Measurements from ENCODE around the gene SELPLG. TPM values are rescaled to one million over a fixed set of nuclear protein-coding genes. Genes with fewer than 3 reads are reported as not detected.
"Not testable (repeated sequence)": the region's sequence is repeated elsewhere in the genome, so short reads cannot be mapped to it uniquely, and the experiment has no call there.

Gene SELPLG
- total RNA-seq, 1 donor from 2014 or later = 1.6 TPM

DNA sequence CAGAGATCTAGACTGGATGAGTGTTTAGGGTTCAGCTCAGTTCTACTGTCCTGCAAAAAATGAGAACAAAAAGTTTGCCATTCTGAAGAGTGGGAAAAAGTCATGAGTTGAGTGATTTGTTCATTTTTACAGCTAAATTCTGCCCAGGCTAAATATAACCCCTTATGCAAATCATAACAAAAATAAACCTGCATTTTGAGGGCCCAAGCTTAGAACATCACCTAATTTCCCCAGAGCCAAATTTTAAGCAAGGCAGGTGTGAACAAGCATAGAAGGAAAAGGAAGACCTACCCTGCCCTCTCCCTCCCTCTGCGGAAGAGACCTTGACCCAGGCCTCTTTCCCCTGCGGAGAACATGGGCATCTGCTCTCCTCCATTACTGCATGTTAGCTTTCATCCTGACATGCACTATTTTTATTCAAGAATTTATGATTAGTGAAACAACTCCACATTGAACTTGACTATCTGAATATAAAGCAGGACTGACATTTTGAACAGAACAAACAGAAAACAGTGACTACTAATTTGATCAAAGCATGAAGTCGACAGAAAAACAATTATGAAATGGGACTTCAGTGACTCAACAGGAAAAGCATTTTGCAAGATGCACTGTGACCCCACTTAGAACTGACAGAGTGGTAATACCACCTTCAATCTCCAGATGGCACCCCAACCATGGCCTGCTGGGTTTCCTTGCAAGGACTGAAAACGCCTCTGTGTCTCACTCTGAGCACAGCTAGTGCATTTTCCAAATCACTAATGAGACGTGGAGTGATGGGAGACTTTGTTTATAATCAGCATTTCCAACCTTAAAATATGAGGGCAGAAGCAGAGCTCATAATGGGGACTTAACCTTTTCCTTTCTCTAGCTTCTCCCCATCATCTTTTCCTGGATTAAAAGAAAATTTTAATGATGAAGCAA is 30.9 kb upstream of the SELPLG start:
- no peaks in the 10 kb centered on the region for H3K9me3 Mint-ChIP-seq (ENCODE audit: unreplicated experiment)
- H3K36me3 Mint-ChIP-seq (ENCODE audit: low read depth, unreplicated experiment) = peaks cover 14% of the 10 kb centered on the region
- peak overlapping the region; percentile 35 for H3K4me3 Mint-ChIP-seq (ENCODE audit: unreplicated experiment)
- H3K27me3 Mint-ChIP-seq (ENCODE audit: unreplicated experiment) = peaks cover 3% of the 10 kb centered on the region
- TF ChIP-seq, protein P1, sequence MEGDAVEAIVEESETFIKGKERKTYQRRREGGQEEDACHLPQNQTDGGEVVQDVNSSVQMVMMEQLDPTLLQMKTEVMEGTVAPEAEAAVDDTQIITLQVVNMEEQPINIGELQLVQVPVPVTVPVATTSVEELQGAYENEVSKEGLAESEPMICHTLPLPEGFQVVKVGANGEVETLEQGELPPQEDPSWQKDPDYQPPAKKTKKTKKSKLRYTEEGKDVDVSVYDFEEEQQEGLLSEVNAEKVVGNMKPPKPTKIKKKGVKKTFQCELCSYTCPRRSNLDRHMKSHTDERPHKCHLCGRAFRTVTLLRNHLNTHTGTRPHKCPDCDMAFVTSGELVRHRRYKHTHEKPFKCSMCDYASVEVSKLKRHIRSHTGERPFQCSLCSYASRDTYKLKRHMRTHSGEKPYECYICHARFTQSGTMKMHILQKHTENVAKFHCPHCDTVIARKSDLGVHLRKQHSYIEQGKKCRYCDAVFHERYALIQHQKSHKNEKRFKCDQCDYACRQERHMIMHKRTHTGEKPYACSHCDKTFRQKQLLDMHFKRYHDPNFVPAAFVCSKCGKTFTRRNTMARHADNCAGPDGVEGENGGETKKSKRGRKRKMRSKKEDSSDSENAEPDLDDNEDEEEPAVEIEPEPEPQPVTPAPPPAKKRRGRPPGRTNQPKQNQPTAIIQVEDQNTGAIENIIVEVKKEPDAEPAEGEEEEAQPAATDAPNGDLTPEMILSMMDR (IDR thresholded peaks at IDR 0.05; ENCODE audit: unreplicated experiment) = peak; percentile 81
- peaks cover 34% of the 10 kb centered on the region for H3K4me1 Mint-ChIP-seq (ENCODE audit: unreplicated experiment)
- peak overlapping the region; percentile 82 for H3K27ac Mint-ChIP-seq (ENCODE audit: unreplicated experiment)
- DNase-seq (ENCODE audit: low spot score) = peak; percentile 89

DNA sequence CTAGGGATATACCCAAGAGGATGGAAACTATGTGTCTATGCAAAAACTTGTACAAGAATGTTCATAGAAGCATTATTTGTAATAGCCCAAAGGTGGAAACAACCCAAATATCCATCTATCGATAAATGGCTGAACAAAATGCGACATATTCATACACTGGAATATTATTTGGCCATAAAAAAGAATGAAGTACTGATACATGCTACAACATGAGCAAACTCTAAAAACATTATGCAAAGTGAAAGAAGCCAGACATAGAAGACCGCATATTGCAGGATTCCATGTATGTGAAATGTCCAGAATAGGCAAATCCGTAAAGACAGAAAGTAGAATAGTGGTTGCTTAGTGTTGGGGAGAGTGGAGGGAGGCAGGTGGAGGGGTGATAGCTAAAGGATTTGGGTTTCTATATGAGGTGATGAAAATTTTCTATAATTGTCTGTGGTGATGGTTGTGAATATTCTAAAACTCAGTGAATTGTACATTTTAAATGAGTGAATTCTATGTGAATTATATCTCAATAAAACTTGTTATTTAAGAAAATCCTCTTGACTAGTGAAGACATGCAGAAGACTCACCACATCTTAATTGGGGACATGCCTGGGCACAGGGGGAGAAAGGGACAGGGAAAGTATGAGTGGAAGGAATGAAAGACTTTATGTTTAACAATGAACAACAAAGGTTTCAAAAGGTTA is 29.8 kb upstream of the SELPLG start:
- no peak for DNase-seq (ENCODE audit: low spot score)
- H3K36me3 Mint-ChIP-seq (ENCODE audit: low read depth, unreplicated experiment) = peaks cover 23% of the 10 kb centered on the region
- TF ChIP-seq, protein P1 (IDR thresholded peaks at IDR 0.05; ENCODE audit: unreplicated experiment) = no peak
- H3K27me3 Mint-ChIP-seq (ENCODE audit: unreplicated experiment) = peaks cover 3% of the 10 kb centered on the region
- H3K4me1 Mint-ChIP-seq (ENCODE audit: unreplicated experiment) = peaks cover 29% of the 10 kb centered on the region
- no peaks in the 10 kb centered on the region for H3K9me3 Mint-ChIP-seq (ENCODE audit: unreplicated experiment)
- H3K4me3 Mint-ChIP-seq (ENCODE audit: unreplicated experiment) = no peak overlapping the region
- H3K27ac Mint-ChIP-seq (ENCODE audit: unreplicated experiment) = no peak overlapping the region

DNA sequence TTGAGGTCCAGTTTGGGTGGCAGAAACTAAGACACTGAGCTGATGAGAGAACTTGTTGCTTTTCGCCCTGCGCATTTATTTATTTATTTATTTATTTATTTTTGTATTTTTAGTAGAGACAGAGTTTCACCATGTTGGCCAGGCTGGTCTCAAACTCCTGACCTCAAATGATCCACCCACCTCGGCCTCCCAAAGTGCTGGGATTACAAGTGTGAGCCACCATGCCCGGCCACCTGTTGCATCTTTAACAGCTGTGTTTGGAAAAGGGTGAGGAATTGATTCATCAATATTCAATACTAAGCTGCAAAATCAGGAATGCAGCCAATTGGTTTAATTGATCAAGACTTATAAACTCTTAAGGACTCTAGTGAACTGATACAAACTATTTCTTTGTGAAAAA is 24.4 kb upstream of the SELPLG start:
- H3K4me1 Mint-ChIP-seq (ENCODE audit: unreplicated experiment); H3K9me3 Mint-ChIP-seq (ENCODE audit: unreplicated experiment); DNase-seq (ENCODE audit: low spot score); H3K27me3 Mint-ChIP-seq (ENCODE audit: unreplicated experiment); H3K4me3 Mint-ChIP-seq (ENCODE audit: unreplicated experiment); H3K27ac Mint-ChIP-seq (ENCODE audit: unreplicated experiment): not testable (repeated sequence)
- H3K36me3 Mint-ChIP-seq (ENCODE audit: low read depth, unreplicated experiment) = peaks cover 34% of the 10 kb centered on the region

DNA sequence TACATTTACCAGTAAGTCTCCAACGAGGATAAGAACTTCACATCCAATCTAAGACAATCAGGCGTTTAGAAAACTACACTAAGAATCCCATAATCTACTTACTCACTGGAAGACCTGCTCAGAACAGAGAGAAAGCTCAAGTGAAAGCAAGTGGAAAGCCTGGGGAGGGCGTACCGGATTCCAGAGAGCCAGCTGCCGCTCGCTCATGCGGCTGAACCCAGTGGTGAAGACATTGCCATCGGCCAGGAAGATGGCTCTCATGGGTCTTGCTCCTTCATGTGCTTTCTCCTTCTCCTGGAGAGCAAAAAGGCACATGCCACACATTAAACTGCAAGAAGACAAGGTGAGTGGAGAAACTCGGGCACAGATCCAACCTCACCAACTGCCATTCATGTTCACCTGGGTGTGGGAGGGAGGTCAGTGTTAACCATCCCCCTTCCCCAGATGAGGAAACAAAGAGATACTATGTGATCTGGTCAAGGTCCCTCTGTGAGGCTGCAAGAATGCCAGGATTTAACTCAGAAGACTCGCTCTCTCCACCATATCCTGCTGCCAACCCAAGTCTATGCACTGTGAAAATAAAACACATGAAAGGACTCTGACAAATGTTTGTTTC is 23.5 kb upstream of the SELPLG start:
- Mint-ChIP-seq H3K27me3 (ENCODE audit: unreplicated experiment) (peaks cover 5% of the 10 kb centered on the region), H3K36me3 (ENCODE audit: low read depth, unreplicated experiment) (peaks cover 36% of the 10 kb centered on the region), H3K27ac (ENCODE audit: unreplicated experiment) (no peak overlapping the region), H3K9me3 (ENCODE audit: unreplicated experiment) (no peaks in the 10 kb centered on the region), H3K4me3 (ENCODE audit: unreplicated experiment) (peak overlapping the region; percentile 73), H3K4me1 (ENCODE audit: unreplicated experiment) (no peaks in the 10 kb centered on the region)
- no peak for DNase-seq (ENCODE audit: low spot score)
- TF ChIP-seq, protein P1 (IDR thresholded peaks at IDR 0.05; ENCODE audit: unreplicated experiment) = no peak

DNA sequence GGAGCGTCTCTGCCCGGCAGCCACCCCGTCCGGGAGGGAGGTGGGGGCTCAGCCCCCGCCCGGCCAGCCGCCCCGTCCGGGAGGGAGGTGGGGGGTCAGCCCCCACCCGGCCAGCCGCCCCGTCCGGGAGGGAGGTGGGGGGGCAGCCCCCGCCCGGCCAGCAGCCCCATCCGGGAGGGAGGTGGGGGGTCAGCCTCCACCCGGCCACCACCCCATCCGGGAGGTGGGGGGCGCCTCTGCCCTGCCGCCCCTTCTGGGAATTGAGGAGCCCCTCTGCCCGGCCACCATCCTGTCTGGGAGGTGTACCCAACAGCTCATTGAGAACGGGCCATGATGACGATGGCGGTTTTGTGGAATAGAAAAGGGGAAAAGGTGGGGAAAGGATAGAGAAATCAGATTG is 22.6 kb upstream of the SELPLG start:
- not testable (repeated sequence) for H3K27me3 Mint-ChIP-seq (ENCODE audit: unreplicated experiment); DNase-seq (ENCODE audit: low spot score); H3K9me3 Mint-ChIP-seq (ENCODE audit: unreplicated experiment); H3K4me1 Mint-ChIP-seq (ENCODE audit: unreplicated experiment)
- peaks cover 40% of the 10 kb centered on the region for H3K36me3 Mint-ChIP-seq (ENCODE audit: low read depth, unreplicated experiment)
- H3K4me3 Mint-ChIP-seq (ENCODE audit: unreplicated experiment) = peak overlapping the region; percentile 56
- H3K27ac Mint-ChIP-seq (ENCODE audit: unreplicated experiment) = peak overlapping the region; percentile 42

DNA sequence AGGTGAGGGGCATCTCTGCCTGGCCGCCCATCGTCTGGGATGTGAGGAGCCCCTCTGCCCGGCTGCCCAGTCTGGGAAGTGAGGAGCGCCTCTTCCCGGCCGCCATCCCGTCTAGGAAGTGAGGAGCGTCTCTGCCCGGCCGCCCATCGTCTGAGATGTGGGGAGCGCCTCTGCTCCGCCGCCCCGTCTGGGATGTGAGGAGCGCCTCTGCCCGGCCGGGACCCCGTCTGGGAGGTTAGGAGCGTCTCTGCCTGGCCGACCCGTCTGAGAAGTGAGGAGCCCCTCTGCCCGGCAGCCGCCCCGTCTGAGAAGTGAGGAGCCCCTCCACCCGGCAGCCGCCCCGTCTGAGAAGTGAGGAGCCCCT is 22.1 kb upstream of the SELPLG start:
- not testable (repeated sequence) for DNase-seq (ENCODE audit: low spot score); H3K27me3 Mint-ChIP-seq (ENCODE audit: unreplicated experiment); H3K4me3 Mint-ChIP-seq (ENCODE audit: unreplicated experiment); H3K27ac Mint-ChIP-seq (ENCODE audit: unreplicated experiment); H3K9me3 Mint-ChIP-seq (ENCODE audit: unreplicated experiment); H3K4me1 Mint-ChIP-seq (ENCODE audit: unreplicated experiment)
- H3K36me3 Mint-ChIP-seq (ENCODE audit: low read depth, unreplicated experiment) = peaks cover 39% of the 10 kb centered on the region

DNA sequence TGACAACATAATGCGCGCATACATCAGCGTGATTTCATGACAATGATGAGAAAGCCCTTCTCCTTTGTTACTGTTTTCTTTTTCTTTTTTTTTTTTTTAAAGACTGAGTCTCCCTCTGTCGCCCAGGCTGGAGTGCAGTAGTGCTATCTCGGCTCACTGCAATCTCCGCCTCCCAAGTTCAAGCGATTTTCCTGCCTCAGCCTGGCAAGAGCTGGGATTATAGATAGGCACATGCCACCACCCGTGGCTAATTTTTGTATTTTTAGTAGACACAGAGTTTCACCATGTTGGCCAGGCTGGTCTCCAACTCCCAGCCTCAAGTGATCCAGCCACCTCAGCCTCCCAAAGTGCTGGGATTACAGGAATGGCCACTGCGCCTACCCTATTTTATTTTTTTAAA is 20.9 kb upstream of the SELPLG start:
- H3K4me3 Mint-ChIP-seq (ENCODE audit: unreplicated experiment); DNase-seq (ENCODE audit: low spot score): not testable (repeated sequence)

More for the DNA sequence above, 20.9 kb upstream of the SELPLG start:
- H3K4me1 Mint-ChIP-seq (ENCODE audit: unreplicated experiment); H3K27me3 Mint-ChIP-seq (ENCODE audit: unreplicated experiment); H3K9me3 Mint-ChIP-seq (ENCODE audit: unreplicated experiment); H3K27ac Mint-ChIP-seq (ENCODE audit: unreplicated experiment): not testable (repeated sequence)
- H3K36me3 Mint-ChIP-seq (ENCODE audit: low read depth, unreplicated experiment) = peaks cover 39% of the 10 kb centered on the region

Data from endothelial cell (in vitro differentiated cells).